Temporal lobe (tissue), 1 donor: ENCODE data around the gene SSU72. TPM values are rescaled to one million over a fixed set of nuclear protein-coding genes. Genes with fewer than 3 reads are reported as not detected.

Source experiments
- total RNA-seq: library from RNA; depleted of rRNA; stranded (reverse); fragments of >200 nt; gene quantifications from one replicate; pipeline ENCODE4 v1.2.3, GENCODE V29; 2014

The SSU72 gene
- total RNA-seq, 1 donor from 2014 or later: 37.6 TPM

Other genes with a start within 250 kb of the SSU72 start
- gene TAS1R3, start 243.6 kb downstream of the SSU72 start, total RNA-seq: 0.49 TPM
- gene DVL1, start 225.4 kb downstream of the SSU72 start, total RNA-seq: 43.3 TPM
- gene MXRA8, start 216.3 kb downstream of the SSU72 start, total RNA-seq: 11.3 TPM
- gene AURKAIP1, start 199.7 kb downstream of the SSU72 start, total RNA-seq: 35.4 TPM
- gene CCNL2, start 175.5 kb downstream of the SSU72 start, total RNA-seq: 86.1 TPM
- gene MRPL20, start 167.6 kb downstream of the SSU72 start, total RNA-seq: 38.1 TPM
- 0.49 TPM for gene ANKRD65, start 153.6 kb downstream of the SSU72 start, total RNA-seq
- gene VWA1, start 139.2 kb downstream of the SSU72 start, total RNA-seq: 6.4 TPM
- 0.49 TPM for gene ATAD3C, start 125.2 kb downstream of the SSU72 start, total RNA-seq
- 10.8 TPM for gene ATAD3B, start 103.1 kb downstream of the SSU72 start, total RNA-seq
- 9.8 TPM for gene ATAD3A, start 62.7 kb downstream of the SSU72 start, total RNA-seq
- gene TMEM240, start 34.2 kb downstream of the SSU72 start, total RNA-seq: 15.2 TPM
- 2.2 TPM for gene FNDC10, start 25.3 kb upstream of the SSU72 start, total RNA-seq
- gene MIB2, start 40.6 kb upstream of the SSU72 start, total RNA-seq: 25.3 TPM
- gene MMP23B, start 57.3 kb upstream of the SSU72 start, total RNA-seq: 0.74 TPM
- gene CDK11B, start 84.1 kb upstream of the SSU72 start, total RNA-seq: 7.9 TPM
- gene SLC35E2B, start 117.9 kb upstream of the SSU72 start, total RNA-seq: 81.6 TPM
- 10.3 TPM for gene CDK11A, start 149.5 kb upstream of the SSU72 start, total RNA-seq
- gene NADK, start 203.6 kb upstream of the SSU72 start, total RNA-seq: 25.1 TPM